Psoas muscle (tissue), 8 donors: ENCODE results near the gene LTV1. TPM values are rescaled to one million over a fixed set of nuclear protein-coding genes. Genes with fewer than 3 reads are reported as not detected.
"Not testable (repeated sequence)": the region's sequence is repeated elsewhere in the genome, so short reads cannot be mapped to it uniquely, and the experiment has no call there.

Source experiments
- ATAC-seq, 4 donors: fragments of 200-7000 bp; cut with Tn5 transposase; one replicate each; pipeline ENCODE4 v1.9.1; 2020; ENCODE audit warnings: moderate library complexity in 3 of 4, mild to moderate bottlenecking in 2 of 4
- DNase-seq, 2 donors: peaks; one replicate each; pipeline ENCODE4 v3.0.0-alpha.2; 2020
- H3K27ac ChIP-seq: fragments of 200-600 bp; one replicate; pipeline ENCODE4 v1.8.0; 2022
- H3K27me3 ChIP-seq, 3 donors: fragments of 200-600 bp in 1 of 3; one replicate each; pipeline versions ENCODE4 v1.6.1 to v1.8.0; 2013 to 2022; ENCODE audit warnings: low read length in 2 of 3, mild to moderate bottlenecking in 2 of 3, moderate library complexity in 1 of 3; ENCODE audit not compliant: insufficient read depth in 3 of 3
- H3K36me3 ChIP-seq, 2 donors: fragments of 200-600 bp in 1 of 2; one replicate each; pipeline versions ENCODE4 v1.6.1 to v1.8.0; 2013 to 2022; ENCODE audit warnings: low read depth in 1 of 2, mild to moderate bottlenecking in 1 of 2, moderate library complexity in 1 of 2; ENCODE audit not compliant: insufficient read depth in 1 of 2
- H3K4me1 ChIP-seq: fragments of 200-600 bp; one replicate; pipeline ENCODE4 v1.8.0; 2022
- H3K4me3 ChIP-seq: fragments of 200-600 bp; one replicate; pipeline ENCODE4 v1.8.0; 2022; ENCODE audit warnings: mild to moderate bottlenecking
- H3K9me3 ChIP-seq: fragments of 200-600 bp; one replicate; pipeline ENCODE4 v1.8.0; 2022
- WGBS, 3 donors: extraction: QIAGEN DNeasy Blood & Tissue Kit; methylation state at CpG; one replicate each; pipeline versions ENCODE4 v1.1.6 to v1.1.7; 2013; 5-methylcytosine and 5-hydroxymethylcytosine counted together
- intact Hi-C, 2 donors: fragments of 100-400 bp; cut with DNase I; formaldehyde crosslinking; loops; one replicate each; pipeline versions ENCODE4 v1.11.0 to v1.14.2; 2022
- polyA plus RNA-seq, 3 donors: library from polyadenylated mRNA; stranded (reverse); fragments of 200-250 nt; gene quantifications; one replicate each; pipeline ENCODE4 v1.2.3, GENCODE V29; 2013
- total RNA-seq, 4 donors: library from RNA; stranded (reverse); fragmentation: NEBNext Ultra II Directional in 2 of 4; extraction: Animal tissue kit (Norgen Biotek cat#: 25700) in 2 of 4; gene quantifications; one replicate each; pipeline versions ENCODE4 v1.2.1 to v1.2.4, GENCODE V29; 2021 to 2023
- TF ChIP-seq, protein P1 (sequence below): fragments of 200-600 bp; IDR thresholded peaks from one replicate; pipeline ENCODE4 v1.8.0; 2022; ENCODE audit warnings: antibody characterized with exemption
- donor health status: healthy with polysubstance abuse.
- donor health status: DM: no; HTN: no; CAD: no; lungs with moderate emphysema.
- donor health status: Bipolar disorder and iron deficiency.
- donor health status: healthy.
- donor health status: DM: yes; HTN: yes; CAD: no.
- donor health status: DM: no; HTN: no; CAD: no.
- donor health status: DM: no; HTN: no; CAD: no.
- donor health status: DM: yes; HTN: yes; CAD: no.

Gene LTV1
- total and polyA plus RNA-seq, 7 donors, result 19.1 to 57.1 (median 35.4) TPM

DNA sequence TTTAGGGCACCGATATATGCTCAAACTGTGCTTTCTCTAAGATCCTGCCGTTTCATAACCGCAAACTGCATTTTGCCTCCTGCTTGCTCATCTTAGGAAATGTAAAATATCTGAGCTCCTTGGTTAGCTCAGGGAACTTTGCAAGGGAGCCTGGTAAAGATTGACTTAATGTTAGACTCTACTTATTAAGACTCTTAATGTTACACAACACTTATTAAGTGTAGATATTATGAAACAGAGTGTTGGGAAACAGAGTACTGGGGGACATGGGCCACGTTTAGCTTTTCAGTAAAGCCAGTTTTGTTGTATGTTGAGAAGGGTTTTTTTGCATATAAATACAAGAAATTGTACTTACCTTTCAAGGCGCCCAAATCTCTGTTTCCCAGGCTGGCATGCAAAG lies 1.9 kb downstream of the LTV1 start:
- H3K4me3 ChIP-seq, result no peak overlapping the region
- no peak for DNase-seq
- no peaks in the 10 kb centered on the region for H3K27me3 ChIP-seq
- H3K4me1 ChIP-seq, result peaks cover 15% of the 10 kb centered on the region
- TF ChIP-seq, protein P1, sequence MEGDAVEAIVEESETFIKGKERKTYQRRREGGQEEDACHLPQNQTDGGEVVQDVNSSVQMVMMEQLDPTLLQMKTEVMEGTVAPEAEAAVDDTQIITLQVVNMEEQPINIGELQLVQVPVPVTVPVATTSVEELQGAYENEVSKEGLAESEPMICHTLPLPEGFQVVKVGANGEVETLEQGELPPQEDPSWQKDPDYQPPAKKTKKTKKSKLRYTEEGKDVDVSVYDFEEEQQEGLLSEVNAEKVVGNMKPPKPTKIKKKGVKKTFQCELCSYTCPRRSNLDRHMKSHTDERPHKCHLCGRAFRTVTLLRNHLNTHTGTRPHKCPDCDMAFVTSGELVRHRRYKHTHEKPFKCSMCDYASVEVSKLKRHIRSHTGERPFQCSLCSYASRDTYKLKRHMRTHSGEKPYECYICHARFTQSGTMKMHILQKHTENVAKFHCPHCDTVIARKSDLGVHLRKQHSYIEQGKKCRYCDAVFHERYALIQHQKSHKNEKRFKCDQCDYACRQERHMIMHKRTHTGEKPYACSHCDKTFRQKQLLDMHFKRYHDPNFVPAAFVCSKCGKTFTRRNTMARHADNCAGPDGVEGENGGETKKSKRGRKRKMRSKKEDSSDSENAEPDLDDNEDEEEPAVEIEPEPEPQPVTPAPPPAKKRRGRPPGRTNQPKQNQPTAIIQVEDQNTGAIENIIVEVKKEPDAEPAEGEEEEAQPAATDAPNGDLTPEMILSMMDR, result no peak
- intact Hi-C loops, result loop anchor here (5.0 to 10.0 kb wide), 3 partner anchors 167 to 1890 kb away; partner anchors contain the start of gene EPM2A (in 1 of the 2)
- no peak overlapping the region for H3K27ac ChIP-seq
- WGBS, 3 donors, result 84 to 87% (median 86%) methylated on average over 5 of the region's 5 CpGs
- no peak for ATAC-seq
- H3K36me3 ChIP-seq, result peaks cover 17 to 58% of the 10 kb centered on the region in 2 donors
- H3K9me3 ChIP-seq, result no peaks in the 10 kb centered on the region

DNA sequence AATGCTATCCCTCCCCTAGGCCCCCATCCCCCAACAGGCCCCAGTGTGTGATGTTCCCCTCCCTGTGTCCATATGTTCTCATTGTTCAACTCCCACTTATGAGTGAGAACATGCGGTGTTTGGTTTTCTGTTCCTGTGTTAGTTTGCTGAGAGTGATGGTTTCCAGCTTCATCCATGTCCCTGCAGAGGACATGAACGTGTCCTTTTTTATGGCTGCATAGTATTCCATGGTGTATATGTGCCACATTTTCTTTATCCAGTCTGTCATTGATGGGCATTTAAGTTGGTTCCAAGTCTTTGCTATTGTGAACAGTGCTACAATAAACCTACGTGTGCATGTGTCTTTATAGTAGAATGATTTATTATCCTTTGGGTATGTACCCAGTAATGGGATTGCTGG lies 8.6 kb downstream of the LTV1 start:
- H3K4me3 ChIP-seq, intact Hi-C loops, DNase-seq, H3K9me3 ChIP-seq, H3K4me1 ChIP-seq, H3K27me3 ChIP-seq, H3K27ac ChIP-seq, ATAC-seq: not testable (repeated sequence)
- 93 to 95% (median 94%) methylated on average over 2 to 3 of the region's 3 CpGs for WGBS, 3 donors
- peaks cover 16 to 87% of the 10 kb centered on the region in 2 donors for H3K36me3 ChIP-seq

DNA sequence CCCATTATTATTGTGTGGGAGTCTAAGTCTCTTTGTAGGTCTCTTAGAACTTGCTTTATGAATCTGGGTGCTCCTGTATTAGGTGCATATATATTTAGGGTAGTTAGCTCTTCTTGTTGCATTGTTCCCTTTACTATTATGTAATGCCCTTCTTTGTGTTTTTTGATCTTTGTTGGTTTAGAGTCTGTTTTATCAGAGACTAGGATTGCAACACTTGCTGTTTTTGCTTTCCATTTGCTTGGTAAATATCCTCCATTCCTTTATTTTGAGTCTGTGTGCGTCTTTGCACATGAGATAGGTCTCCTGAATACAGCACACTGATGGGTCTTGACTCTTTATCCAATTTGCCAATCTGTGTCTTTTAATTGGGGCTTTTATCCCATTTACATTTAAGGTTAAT lies 11.9 kb downstream of the LTV1 start:
- H3K9me3 ChIP-seq, H3K27me3 ChIP-seq, DNase-seq, H3K4me1 ChIP-seq, ATAC-seq, intact Hi-C loops, H3K27ac ChIP-seq, H3K4me3 ChIP-seq: not testable (repeated sequence)
- peaks cover 20 to 87% of the 10 kb centered on the region in 2 donors for H3K36me3 ChIP-seq
- 97 to 100% (median 100%) methylated on average over 1 of the region's 1 CpG for WGBS, 3 donors

DNA sequence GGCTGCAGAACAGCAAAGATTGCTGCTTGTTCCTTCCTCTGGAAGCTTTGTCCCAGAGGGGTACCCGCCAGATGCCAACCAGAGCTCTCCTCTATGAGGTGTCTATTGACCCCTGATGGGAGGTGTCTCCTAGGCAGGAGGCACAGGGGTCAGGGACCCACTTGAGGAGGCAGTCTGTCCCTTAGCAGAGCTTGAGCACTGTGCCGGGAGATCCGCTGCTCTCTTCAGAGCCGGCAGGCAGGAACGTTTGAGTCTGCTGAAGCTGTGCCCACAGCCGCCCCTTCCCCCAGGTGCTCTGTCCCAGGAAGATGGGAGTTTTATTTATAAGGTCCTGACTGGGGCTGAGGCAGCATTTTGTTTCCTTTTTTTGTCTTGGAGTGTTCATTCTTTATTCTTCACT lies 13.6 kb downstream of the LTV1 start:
- intact Hi-C loops, H3K4me1 ChIP-seq, H3K27ac ChIP-seq, H3K9me3 ChIP-seq, ATAC-seq, H3K27me3 ChIP-seq, H3K4me3 ChIP-seq, DNase-seq: not testable (repeated sequence)
- H3K36me3 ChIP-seq, result peaks cover 19 to 87% of the 10 kb centered on the region in 2 donors
- 93 to 97% (median 94%) methylated on average over 6 of the region's 6 CpGs for WGBS, 3 donors

GRCh38 chr6:143857651-143858050 lies 14.5 kb downstream of the LTV1 start:
- H3K27me3 ChIP-seq, result no peaks in the 10 kb centered on the region
- TF ChIP-seq, protein P1, result no peak
- DNase-seq, result no peak
- H3K36me3 ChIP-seq, result peaks cover 19 to 90% of the 10 kb centered on the region in 2 donors
- H3K9me3 ChIP-seq, result no peaks in the 10 kb centered on the region
- no peak overlapping the region for H3K27ac ChIP-seq
- no peak for ATAC-seq
- 95 to 99% (median 98%) methylated on average over 5 of the region's 5 CpGs for WGBS, 3 donors
- H3K4me3 ChIP-seq, result no peak overlapping the region
- intact Hi-C loops, result no loop called here
- H3K4me1 ChIP-seq, result no peaks in the 10 kb centered on the region

GRCh38 chr6:143859891-143860660 lies 16.9 kb downstream of the LTV1 start:
- Histone ChIP-seq H3K36me3 (peaks cover 19 to 100% of the 10 kb centered on the region in 2 donors), H3K27me3 (no peaks in the 10 kb centered on the region), H3K27ac (no peak overlapping the region), H3K9me3 (no peaks in the 10 kb centered on the region), H3K4me1 (no peaks in the 10 kb centered on the region), H3K4me3 (no peak overlapping the region)
- DNase-seq (no peak), ATAC-seq (no peak)
- TF ChIP-seq, protein P1, result no peak
- WGBS, 3 donors, result 88 to 90% (median 90%) methylated on average over 3 of the region's 3 CpGs
- intact Hi-C loops, result no loop called here
